GM18502 (cell line): ENCODE results near the gene TMEM59L.

ENCODE experiments used
- ATAC-seq: cut with Tn5 transposase; IDR thresholded peaks from one replicate; pipeline ENCODE4 v1.9.1; 2021; ENCODE audit warnings: mild to moderate bottlenecking; ENCODE audit not compliant: unreplicated experiment, poor library complexity

TMEM59L gene

DNA sequence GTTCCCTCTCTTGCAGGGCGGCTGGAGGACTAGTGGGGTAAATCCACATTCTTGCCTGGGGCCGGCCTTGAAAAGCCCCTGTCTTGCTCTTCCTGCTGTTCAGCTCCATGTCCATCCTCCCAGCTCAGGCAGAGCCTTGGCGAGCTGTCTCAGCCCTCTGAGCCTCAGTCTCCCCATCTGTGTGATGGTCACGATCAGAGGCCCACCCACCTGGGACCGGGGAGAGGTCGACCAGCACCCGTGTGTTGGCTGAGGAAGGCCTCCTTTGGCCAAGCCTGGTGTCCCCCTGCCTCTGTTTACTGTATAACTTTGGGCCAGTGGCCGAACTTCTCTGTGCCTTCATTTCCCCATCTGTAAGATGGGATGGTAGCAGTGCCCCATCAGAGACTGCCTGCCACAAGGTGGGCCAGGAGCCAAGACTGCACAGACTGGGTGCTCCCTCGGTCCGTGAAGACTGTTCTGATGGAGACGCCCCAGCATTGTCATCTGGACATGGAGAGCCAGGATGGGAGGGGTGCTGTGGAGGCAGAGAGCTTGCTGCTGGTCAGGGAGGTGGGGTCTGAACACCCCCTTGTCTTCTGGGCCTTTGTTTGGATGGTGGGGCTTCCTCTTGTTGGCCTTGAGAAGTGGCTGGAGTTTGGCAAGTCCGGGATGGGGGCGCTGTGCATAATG is 42.6 kb downstream of the TMEM59L start:
- ATAC-seq: no peak

DNA sequence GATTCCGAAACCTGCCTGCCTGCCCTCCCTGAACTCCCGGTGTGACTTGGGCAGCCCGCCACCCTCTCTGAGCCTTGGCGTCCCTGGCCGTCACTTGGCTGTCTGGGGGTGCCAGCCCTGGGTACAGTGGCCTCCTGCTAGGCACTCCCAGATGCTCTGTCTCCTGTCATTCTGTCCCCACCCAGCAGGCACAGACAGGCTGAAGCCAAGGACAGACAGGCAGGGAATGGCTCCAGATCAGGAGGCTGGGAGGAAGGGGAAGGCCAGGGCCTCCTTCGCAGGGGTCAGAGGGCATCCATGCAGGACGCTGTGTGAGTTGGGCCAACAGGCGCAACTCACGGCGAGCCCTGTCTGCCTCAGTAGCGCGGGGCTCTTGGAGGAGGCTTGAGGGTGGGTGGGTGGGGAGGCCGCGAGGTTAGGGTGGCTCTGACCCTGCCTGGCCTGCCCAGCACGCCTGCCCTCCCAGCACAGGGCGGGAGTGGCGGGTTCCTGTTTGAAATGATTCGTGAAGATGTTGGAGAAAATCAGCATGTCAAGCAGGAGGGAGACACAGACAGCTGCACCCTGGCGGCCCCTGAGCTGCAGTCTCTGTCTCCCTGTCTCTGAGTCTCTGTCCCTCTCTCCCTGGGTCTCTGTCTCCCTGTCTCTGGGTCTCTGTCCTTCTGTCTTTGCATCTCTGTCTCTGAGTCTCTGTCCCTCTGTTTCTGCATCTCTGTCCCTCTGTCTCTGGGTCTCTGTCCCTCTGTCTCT is 43.8 kb downstream of the TMEM59L start:
- no peak for ATAC-seq

DNA sequence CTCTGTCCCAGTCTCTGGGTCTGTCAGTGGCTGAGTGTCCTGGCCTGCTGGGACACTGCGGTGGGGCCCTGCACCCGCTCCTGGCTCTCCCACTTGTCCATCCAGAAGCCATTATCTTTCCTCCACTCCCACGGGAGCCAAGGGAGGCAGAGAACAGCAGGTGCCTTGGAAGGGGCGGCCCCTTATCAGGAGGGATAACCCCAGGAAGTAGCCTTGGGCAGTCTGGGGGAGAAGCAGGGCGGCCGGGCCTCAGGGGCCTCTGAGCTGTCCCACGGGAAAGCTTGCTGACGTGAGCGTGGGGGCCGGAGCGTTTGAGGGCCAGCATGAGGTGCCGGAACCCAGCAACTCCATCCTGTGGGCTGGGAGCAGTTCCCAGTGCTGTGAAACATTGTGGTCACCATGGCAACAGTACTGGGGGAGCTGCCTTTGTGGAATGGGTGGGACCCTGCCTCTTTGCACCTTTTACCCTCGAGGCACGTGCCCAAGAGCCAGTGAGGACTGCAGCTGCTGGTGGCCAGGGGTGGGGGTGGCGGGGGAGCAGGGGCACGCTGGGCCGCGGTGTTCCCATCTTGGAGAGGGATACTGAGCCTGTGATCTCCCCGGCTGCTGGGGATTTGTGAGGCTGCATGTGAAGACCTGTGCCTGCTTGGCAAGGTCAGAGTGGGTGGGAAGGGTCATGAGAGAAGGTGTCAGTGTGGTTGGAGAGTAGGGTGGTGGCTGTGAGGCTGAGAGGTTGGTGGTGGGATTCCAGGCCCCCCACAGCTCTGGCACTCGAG is 45.1 kb downstream of the TMEM59L start:
- ATAC-seq: no peak

DNA sequence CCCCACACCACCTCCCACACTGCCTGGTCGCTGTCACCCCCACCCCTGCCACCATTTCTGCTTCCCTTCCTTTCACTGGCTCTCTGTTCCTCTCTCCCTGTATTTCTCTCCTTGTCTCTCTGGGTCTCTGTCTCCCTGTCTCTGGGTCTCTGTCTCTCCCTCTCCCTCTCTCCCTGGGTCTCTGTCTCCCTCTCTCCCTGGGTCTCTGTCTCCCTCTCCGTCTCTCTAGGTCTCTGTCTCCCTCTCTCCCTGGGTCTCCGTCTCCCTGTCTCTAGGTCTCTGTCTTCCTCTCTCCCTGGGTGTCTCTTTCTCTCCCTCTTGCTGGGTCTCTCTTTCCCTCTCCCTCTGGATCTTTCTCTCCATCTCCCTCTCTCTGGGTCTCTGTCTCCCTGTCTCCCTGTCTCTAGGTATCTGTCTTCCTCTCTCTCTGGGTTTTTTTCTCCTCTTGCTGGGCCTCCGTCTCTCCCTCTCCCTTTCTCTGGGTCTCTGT is 45.7 kb downstream of the TMEM59L start:
- ATAC-seq: no peak

DNA sequence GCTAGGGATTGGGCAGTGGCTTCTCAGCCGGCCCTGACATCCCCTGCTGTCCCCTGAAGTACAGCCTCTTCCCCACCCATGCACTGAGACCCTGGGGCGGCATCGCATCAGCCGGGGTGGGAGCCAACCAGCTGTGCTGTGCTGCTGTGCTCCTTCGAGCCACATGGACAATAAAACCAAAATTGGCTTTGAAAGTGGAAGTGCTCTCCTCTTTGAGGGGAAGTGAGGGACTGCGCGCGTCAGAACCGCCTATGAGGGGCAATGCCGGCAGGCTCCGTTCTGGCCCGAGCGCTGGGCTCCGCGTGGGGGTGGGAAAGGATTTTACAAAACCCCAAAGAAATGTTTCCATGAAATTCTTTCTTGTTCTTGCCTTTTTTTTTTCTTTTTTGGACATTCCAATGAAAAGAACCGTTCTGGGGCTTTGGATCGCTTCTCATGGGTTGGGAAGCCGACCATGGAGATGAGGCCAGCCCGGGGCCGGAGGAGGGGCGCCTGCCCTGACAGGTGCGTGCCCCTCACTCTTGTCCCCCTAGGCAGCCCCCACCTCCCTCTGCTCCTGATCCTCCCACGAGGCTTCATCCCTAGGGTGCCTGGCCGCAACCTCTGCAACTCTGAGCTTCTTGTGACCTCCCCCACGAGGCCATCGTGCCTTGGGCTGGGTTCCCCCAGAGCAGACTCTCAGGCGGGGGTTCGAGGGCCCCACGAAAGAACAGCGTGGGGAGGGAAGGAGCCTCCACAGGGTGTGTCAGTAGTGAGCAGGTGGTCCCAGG is 46.8 kb downstream of the TMEM59L start:
- no peak for ATAC-seq

DNA sequence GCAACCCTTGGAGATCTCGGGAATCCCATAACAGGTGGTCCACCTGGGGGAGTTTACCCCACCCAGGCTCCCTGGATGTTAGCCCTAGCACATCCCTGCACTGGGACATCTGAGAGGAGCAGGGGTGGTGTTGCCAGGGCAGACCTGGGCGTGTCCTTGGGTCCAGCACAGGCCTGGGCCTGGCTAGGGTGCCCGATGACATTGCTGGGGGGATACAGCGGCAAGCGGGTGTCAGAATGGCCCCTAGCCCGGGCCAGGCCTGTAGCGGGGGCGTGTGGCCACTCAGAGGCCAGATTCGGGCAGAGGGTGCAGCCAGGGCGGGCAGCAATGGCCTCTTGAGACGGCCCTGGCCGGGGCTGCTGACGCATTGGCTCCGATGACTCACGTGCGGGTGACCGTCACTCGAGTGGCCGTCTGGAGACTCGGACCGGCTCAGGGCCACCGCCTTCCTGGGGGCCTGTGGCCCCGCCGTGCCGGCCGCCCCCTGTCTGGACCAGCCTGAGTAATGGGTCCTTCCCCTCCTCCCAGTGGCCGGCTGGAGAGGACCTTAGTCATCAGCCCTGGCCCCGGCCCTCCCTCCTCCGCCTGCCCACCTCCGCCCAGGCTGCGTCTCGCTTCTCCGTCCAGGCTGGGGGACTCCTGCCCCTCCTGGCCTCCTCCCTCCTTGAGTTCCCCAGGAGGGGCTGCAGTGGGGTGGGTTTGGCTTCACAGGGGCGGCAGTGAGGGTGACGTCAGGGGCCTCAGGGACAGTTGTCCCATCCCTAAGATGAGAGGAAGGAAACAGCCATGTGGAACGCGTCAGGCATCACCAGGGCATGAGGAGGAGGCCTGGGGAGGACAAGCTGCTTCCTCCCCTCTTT is 47.6 kb downstream of the TMEM59L start:
- ATAC-seq: no peak

DNA sequence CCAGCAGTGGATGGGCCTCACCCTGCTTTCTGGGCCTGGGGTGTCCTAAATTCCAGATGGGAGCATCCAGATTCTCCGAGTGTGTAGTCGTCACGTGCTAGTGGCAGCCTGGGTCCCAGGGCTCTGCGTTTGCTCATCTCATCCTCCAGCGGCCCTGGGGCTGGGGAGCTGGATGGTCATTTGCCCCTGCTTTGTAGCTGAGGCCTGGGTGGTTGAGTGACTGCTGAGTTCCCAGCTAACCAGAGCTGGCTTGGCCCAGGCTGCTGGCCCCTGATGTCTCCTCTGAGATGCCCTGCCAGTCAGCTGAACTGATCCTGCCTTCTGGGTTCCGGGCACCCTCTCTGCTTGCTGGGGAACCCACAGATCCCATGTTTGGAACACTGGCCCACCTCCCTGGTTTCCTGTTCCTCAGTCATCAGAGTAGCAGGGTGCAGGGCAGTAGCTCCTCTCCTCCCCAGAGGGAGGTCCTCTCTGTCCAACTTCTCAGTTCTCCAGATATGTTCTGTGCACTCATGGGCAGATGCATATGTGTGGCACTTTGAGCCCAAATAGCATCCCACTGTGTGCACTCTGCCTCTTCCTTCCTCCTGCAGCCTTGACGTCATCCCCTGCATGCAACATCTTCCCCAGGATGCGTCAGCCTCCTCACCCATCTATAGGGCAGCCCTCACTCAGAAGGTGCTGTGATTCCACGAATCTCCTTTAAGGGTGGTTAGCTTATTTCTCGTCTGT is 48.4 kb downstream of the TMEM59L start:
- ATAC-seq: no peak

DNA sequence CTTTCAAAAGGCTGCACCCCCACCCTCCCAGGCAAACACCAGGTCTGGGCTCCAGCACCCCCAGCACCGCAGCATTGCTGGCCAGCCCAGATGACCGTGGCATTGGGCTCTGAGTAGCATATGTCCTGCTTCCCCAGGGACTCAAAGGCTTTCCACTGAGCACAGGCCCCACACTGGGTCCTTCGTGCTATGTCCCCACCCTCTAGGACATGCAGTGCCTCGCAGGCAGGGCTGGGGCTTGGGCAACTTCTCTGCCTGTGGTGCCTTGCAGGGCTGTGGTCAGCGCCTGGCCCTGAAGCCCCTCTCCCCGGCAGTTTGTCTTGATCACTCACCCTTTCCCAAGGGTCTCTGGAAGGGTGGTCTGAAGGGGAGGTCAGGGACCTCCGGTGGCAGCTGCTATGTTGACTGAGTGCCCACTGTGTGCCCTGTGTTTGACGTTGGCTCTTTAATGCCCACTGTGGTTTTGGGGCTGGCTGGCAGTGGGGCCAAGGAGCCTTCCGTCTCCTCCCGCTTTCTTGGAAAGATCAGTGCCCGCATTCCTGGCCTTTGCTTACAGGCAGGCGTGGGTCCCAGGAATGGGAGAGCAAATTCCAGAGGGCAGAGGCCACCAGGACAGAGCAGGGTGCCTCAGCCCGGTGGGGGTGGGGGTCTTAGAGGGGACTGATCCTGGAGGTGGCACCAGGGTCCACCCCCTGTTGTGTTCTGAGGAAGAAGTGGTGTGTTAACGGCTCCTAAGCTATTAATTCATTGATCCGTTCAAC is 50.5 kb downstream of the TMEM59L start:
- no peak for ATAC-seq

DNA sequence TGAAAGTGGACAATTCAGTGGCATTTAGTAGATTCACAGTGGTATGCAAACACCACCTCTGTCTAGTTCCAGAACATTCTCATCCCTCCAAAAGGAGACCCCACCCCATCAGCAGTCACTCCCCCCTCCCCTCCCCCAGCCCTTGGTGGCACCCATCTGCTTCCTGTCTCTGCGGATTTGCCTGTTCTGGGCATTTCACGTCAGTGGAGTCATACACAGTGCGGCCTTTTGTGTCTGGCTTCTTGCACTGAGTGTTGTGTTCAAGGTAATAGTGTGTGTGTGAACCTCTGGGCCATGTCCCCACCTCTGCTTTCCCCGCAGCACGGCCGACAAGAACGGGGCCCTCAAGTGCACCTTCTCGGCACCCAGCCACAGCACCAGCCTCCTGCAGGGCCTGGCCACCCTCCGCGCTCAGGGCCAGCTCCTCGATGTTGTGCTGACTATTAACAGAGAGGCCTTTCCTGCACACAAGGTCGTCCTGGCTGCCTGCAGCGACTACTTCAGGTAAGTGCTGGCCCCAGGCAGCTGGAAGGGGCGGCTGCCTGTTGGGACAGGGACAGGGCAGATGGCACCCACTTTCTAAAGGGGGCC is 51.4 kb downstream of the TMEM59L start:
- ATAC-seq: no peak

DNA sequence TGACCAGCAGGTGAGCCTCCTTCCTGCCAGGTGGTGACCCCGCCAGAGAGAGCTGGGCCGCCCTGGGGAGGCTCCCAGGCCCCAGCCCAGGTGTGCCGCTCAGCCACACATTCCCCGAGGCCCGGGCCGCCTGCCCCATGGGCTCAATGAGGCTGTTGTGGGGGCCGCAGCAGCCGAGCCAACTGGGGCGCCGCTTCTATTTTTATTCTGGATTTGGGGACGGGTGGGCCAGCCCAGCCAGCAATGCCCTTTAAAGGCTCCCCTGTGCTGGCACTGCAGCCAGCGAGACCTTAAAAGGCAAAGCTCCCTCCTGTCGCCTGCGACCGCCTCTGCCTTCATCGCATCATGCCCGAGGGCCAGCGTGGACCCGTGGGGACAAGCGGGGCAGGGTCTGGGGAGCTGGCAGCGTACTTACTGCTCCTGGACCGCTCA is 53.1 kb downstream of the TMEM59L start:
- ATAC-seq: no peak

DNA sequence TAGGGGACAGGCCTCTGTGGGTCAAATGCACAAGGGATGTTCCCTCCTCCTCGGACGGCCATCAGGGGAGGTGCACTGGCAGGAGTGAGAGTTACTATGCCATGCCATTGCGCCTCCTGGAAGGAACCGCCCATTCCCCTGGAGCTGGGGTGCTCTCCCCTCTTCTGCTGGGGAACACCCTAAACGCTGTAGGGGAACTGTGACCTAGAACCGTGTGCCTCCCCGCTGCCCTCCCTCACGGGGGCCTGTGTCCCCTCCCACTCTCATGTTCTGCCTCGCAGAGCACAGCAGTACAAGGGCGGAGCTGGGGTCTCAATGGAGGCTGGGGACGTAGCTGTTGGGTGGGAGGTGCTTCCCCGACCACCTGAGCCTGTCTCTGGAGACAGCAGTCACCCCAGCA is 53.6 kb downstream of the TMEM59L start:
- no peak for ATAC-seq

DNA sequence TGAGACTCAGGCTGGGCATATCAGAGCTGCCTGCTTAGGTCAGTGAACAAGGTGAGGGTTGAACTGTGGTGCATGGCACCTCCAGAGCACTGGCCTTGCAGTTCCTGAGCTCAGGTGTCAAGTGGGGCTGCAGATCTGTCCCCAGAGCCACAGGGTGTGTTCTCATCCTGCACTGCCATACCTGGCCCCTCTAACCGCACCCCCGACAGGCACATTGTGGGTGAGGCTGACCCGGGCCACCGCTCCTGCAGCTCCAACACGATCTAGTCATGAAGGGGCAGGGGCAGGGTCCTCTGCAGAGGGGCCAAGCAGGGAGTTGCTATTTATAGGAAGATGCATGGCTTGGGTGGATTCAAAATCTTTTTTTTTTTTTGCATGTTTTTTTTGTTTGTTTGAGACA is 54.1 kb downstream of the TMEM59L start:
- no peak for ATAC-seq

DNA sequence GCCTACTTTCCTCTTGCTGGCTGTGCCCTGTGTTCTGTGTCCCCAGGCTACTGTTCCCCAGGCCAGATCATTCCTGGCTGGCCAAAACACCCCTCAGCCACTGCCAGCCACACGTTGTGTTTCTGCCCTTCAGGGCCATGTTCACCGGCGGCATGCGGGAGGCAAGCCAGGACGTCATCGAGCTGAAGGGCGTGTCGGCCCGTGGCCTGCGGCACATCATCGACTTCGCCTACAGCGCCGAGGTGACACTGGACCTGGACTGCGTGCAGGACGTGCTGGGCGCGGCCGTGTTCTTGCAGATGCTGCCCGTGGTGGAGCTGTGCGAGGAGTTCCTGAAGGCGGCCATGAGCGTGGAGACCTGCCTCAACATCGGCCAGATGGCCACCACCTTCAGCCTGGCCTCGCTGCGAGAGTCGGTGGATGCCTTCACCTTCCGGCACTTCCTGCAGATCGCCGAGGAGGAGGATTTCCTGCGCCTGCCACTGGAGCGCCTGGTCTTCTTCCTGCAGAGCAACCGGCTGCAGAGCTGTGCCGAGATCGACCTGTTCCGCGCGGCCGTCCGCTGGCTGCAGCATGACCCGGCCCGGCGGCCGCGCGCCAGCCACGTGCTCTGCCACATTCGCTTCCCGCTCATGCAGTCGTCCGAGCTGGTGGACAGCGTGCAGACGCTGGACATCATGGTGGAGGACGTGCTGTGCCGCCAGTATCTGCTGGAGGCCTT is 55.0 kb downstream of the TMEM59L start:
- no peak for ATAC-seq

DNA sequence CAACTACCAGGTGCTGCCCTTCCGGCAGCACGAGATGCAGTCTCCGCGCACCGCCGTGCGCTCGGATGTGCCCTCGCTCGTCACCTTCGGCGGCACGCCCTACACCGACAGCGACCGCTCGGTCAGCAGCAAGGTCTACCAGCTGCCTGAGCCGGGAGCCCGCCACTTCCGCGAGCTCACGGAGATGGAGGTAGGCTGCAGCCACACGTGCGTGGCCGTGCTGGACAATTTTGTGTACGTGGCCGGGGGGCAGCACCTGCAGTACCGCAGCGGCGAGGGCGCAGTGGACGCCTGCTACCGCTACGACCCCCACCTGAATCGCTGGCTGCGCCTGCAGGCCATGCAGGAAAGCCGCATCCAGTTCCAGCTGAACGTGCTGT is 55.6 kb downstream of the TMEM59L start:
- no peak for ATAC-seq

DNA sequence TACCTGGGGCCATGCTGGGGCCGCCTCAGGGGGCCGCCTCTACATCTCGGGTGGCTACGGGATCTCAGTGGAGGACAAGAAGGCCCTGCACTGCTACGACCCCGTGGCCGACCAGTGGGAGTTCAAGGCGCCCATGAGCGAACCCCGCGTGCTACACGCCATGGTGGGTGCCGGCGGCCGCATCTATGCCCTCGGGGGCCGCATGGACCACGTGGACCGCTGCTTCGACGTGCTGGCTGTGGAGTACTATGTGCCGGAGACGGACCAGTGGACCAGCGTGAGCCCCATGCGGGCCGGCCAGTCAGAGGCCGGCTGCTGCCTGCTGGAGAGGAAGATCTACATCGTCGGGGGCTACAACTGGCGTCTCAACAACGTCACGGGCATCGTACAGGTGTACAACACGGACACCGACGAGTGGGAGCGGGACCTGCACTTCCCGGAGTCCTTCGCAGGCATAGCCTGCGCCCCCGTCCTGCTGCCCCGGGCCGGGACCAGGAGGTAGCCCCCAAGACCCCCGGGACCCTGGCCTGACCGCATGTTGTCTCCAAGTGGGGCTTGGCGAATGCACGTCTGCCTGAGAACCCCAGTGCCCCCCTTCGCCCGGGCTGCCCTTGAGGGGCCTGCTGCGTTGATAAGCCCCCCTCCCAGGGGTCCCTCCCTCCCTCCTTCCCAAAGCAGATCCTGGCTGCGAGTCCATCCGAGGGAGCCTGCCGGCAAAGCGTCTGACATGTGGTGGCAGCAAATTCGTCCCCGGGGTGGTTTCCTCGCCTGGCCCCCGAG is 56.3 kb downstream of the TMEM59L start:
- no peak for ATAC-seq

DNA sequence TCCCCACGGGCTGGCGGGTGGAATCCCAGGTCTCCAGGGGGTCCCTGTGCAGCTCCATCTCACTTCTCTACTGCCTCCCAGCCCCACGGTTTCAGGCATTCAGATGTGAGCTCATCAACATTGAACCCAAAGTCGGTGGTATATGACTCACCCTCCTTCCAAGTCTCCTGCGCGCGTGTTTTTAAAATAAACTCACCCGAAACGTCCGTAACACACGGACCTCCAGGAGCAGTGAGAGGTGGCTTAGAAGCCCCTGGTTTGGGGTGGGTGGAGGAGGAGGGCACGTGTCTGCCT is 56.8 kb downstream of the TMEM59L start:
- ATAC-seq: no peak

DNA sequence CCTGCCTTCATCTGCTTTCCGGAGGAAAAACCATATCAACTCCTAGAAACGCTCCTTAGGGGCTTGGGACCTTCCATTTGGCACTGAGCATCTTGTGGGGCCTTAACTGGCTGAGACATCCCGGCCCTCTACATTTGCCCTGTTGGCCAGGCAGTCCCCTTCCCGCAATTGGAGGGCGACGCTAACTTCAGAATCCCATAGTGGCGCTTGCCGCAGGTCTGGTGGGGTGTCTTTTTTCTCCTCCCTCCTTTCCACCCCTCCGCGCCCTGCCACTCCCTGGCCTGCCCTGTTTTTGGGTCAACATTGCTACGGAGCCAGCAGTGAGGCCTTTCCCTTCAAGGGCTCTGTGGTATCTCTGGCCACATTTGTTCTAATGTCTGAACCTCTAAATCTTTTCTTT is 57.2 kb downstream of the TMEM59L start:
- ATAC-seq: no peak
